Prostate gland (tissue), 2 donors: Measurements from ENCODE around the gene ZC3H12D. TPM values are rescaled to one million over a fixed set of nuclear protein-coding genes. Genes with fewer than 3 reads are reported as not detected.

Source experiments
- DNase-seq: peaks from one replicate; pipeline ENCODE4 v3.0.0-alpha.2; 2019; ENCODE audit warnings: low spot score
- H3K27ac ChIP-seq, 2 donors: fragments of 200-600 bp; sonication (generic); 2 replicates each; pipeline ENCODE4 v1.5.1; 2017 to 2019
- H3K27me3 ChIP-seq: fragments of 200-600 bp; sonication (generic); replicated peaks from 2 replicates; pipeline ENCODE4 v1.5.1; 2019; ENCODE audit not compliant: insufficient read depth
- H3K36me3 ChIP-seq, 2 donors: fragments of 200-600 bp; sonication (generic); 1 replicate in 1 of 2; 2 replicates in 1 of 2; pipeline versions ENCODE4 v1.5.1 to v1.8.1; 2017 to 2019
- H3K4me1 ChIP-seq: fragments of 200-600 bp; sonication (generic); replicated peaks from 2 replicates; pipeline ENCODE4 v1.5.1; 2019
- H3K4me3 ChIP-seq, 2 donors: fragments of 200-600 bp; sonication (generic); 2 replicates each; pipeline ENCODE4 v1.5.1; 2017 to 2019
- H3K9me3 ChIP-seq: fragments of 200-600 bp; sonication (generic); 2 replicates; pipeline ENCODE4 v1.5.1; 2017
- POLR2A ChIP-seq: fragments of 450-650 bp; IDR thresholded peaks from one replicate; pipeline ENCODE4 v1.6.1; 2016; ENCODE audit warnings: antibody characterized with exemption, mild to moderate bottlenecking
- POLR2AphosphoS5 ChIP-seq: sonication (generic); formaldehyde crosslinking; IDR thresholded peaks from one replicate; pipeline ENCODE4 v1.6.1; 2017; ENCODE audit warnings: antibody characterized with exemption
- WGBS: methylation state at CpG from one replicate; pipeline ENCODE4 v1.1.5; 2018; 5-methylcytosine and 5-hydroxymethylcytosine counted together
- intact Hi-C: fragments of 100-400 bp; cut with DNase I; formaldehyde crosslinking; loops from one replicate; pipeline ENCODE4 v1.14.2; 2022
- total RNA-seq, 2 donors: library from RNA; depleted of rRNA; stranded (reverse); fragments of >200 nt; gene quantifications; one replicate each; pipeline ENCODE4 v1.1.0, GENCODE V29; 2016
- TF ChIP-seq, protein P1 (sequence below), 4 experiments: fragments of 200-600 bp in 2 of 4; fragments of 450-650 bp in 2 of 4; sonication (generic) in 2 of 4; IDR thresholded peaks; 1 replicate in 3 of 4; 2 replicates in 1 of 4; pipeline ENCODE4 v1.5.1; 2016 to 2019; ENCODE audit warnings: antibody characterized with exemption in 4 of 4, mild to moderate bottlenecking in 2 of 4, moderate library complexity in 2 of 4

ZC3H12D gene
- total RNA-seq, 2 donors from 2014 or later = 1.5 to 3.5 TPM

DNA sequence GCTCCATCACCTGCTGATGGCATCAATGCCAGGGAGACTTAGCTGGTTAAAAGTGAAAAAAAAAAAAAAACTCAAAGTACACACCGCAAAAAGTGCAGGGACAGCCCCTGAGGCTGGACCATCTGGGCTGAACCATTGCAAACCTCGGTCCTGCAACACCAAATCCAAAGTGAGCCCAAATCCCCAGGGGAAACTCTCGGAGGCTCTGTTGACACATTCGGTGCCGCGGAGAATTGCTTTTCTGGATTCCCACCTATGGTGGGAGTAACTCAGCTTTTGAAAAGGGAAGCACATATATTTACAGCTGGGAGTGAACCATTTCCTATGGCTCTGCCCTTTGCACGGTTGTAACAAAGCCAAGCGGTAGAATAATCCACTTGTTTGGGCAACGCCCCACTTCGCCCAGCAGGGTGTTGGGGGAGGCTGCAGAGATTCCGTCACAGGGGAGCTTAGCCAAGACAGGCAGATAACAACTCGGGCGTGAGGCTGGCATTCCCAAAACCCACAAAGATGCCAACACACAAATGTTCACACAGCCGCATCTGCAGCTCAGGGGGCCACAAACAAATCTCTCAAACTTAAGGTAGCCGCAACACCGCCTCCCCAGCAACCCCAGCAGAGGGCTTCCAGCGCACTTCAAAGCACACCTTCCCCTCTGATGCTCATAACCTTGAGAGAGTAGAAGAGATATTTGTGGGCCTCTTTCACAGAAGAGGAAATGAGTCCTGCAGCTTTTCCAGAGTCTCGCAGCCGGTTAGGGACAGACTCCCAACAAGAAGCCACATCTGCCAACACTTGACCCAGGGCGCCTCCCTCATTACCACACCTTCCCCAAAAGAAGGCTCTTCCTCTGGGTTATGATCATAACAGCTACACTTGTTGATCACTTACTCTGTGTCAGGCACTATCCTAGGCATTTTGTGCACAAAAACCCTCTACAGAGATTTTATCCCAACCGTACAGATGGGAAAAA is 11.4 kb downstream of the ZC3H12D start:
- H3K27ac ChIP-seq = no peak overlapping the region
- intact Hi-C loops = no loop called here
- no peaks in the 10 kb centered on the region for H3K36me3 ChIP-seq
- H3K9me3 ChIP-seq = no peaks in the 10 kb centered on the region
- H3K4me1 ChIP-seq = no peaks in the 10 kb centered on the region
- H3K27me3 ChIP-seq = no peaks in the 10 kb centered on the region
- WGBS = 45% methylated on average over 21 of the region's 21 CpGs
- DNase-seq = no peak
- TF ChIP-seq, protein P1, sequence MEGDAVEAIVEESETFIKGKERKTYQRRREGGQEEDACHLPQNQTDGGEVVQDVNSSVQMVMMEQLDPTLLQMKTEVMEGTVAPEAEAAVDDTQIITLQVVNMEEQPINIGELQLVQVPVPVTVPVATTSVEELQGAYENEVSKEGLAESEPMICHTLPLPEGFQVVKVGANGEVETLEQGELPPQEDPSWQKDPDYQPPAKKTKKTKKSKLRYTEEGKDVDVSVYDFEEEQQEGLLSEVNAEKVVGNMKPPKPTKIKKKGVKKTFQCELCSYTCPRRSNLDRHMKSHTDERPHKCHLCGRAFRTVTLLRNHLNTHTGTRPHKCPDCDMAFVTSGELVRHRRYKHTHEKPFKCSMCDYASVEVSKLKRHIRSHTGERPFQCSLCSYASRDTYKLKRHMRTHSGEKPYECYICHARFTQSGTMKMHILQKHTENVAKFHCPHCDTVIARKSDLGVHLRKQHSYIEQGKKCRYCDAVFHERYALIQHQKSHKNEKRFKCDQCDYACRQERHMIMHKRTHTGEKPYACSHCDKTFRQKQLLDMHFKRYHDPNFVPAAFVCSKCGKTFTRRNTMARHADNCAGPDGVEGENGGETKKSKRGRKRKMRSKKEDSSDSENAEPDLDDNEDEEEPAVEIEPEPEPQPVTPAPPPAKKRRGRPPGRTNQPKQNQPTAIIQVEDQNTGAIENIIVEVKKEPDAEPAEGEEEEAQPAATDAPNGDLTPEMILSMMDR (IDR thresholded peaks at IDR 0.05) = no peak
- no peak for TF ChIP-seq POLR2A
- TF ChIP-seq POLR2AphosphoS5 = no peak
- H3K4me3 ChIP-seq = no peak overlapping the region

DNA sequence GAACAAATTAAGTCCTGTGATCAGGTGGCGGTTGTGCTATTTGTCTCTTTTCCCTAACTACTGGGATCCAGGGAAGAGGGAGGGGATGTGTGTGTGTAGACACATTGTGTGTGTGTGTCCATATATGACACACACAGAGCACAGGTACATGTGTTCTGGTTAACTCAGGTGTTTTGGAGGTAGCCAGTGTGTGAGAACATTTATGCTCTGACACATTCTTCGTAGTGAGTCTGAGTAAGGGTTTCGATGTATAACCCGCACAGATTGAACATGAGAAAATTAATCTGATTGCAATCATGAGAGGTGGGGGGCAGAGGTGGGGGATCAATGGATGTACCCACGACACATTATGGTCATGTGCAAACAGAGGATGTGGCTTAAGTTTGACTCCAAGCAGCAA is 12.6 kb downstream of the ZC3H12D start:
- Histone ChIP-seq H3K27ac (no peak overlapping the region), H3K9me3 (no peaks in the 10 kb centered on the region), H3K4me3 (no peak overlapping the region), H3K4me1 (no peaks in the 10 kb centered on the region), H3K36me3 (no peaks in the 10 kb centered on the region), H3K27me3 (no peaks in the 10 kb centered on the region)
- no peak for DNase-seq
- TF ChIP-seq POLR2A = no peak
- TF ChIP-seq, protein P1 (IDR thresholded peaks at IDR 0.05) = no peak
- no peak for TF ChIP-seq POLR2AphosphoS5
- intact Hi-C loops = no loop called here
- 95% methylated on average over 5 of the region's 5 CpGs for WGBS

DNA sequence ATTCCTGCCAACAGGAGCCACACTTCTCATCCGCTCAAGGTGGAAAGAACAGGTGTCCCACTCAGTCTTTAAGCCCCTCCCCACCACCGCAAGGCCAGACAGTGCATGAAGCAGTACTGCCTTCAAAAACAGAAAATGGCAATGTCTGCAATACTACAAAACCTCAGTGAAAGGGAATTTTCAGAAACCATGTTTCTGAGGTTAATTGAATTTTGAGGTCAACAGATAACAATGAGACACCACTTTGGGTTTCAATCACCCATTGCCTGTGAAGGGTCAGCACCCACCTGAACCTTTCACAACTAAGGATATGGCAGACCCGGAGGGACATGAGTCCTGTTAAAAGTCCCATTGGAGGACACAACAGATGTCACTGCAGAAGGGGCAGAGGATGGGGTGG is 13.0 kb downstream of the ZC3H12D start:
- H3K4me1 ChIP-seq = no peaks in the 10 kb centered on the region
- H3K27ac ChIP-seq = no peak overlapping the region
- H3K4me3 ChIP-seq = no peak overlapping the region
- intact Hi-C loops = no loop called here
- no peaks in the 10 kb centered on the region for H3K36me3 ChIP-seq
- TF ChIP-seq, protein P1 (IDR thresholded peaks at IDR 0.05) = no peak
- TF ChIP-seq POLR2AphosphoS5 (no peak), POLR2A (no peak)
- 89% methylated on average over 3 of the region's 3 CpGs for WGBS
- H3K9me3 ChIP-seq = no peaks in the 10 kb centered on the region
- H3K27me3 ChIP-seq = no peaks in the 10 kb centered on the region
- DNase-seq = no peak

DNA sequence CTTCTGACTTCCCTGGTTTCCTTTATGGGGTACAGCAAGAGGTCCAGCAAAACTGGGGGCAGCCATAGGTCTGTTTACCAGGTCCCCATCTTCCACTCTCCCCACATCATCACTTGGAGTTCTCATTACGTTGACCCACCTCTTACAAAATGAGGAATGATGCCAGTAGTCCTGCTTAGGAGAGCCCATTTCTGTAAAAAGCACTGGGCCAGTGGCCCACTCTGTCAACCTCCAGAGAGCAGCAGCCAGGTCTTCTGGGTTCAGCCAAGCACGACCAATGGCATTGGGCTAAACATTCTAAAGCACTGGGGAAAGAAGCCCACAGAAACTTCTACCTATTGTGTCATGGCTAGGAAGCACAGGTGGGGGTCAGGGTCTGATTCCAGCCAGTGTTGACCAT is 13.9 kb downstream of the ZC3H12D start:
- no peak overlapping the region for H3K4me3 ChIP-seq
- no peaks in the 10 kb centered on the region for H3K4me1 ChIP-seq
- no peak for DNase-seq
- no peaks in the 10 kb centered on the region for H3K36me3 ChIP-seq
- 100% methylated on average over 2 of the region's 2 CpGs for WGBS
- no peak overlapping the region for H3K27ac ChIP-seq
- H3K9me3 ChIP-seq = no peaks in the 10 kb centered on the region
- H3K27me3 ChIP-seq = no peaks in the 10 kb centered on the region
- TF ChIP-seq POLR2AphosphoS5 = no peak
- TF ChIP-seq, protein P1 (IDR thresholded peaks at IDR 0.05) = no peak
- no peak for TF ChIP-seq POLR2A
- intact Hi-C loops = no loop called here

DNA sequence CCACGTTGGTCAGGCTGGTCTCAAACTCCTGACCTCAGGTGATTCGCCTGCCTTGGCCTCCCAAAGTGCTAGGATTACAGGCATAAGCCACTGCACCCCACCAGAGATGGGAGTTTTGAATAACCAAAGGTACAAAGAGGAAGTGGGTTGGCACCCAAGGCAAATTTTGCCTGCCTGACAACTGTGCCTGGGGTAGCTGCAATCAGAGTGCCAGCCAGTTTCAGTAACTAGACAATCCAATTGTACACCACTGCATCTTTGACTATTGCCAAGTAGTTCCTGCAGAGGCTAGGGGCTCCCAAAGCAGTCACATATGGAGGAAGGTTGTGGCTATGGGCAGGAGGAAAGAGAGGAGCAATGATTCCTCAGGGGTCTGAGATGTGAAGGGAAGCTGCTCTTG is 16.6 kb downstream of the ZC3H12D start:
- no peak for DNase-seq
- no peaks in the 10 kb centered on the region for H3K9me3 ChIP-seq
- 84% methylated on average over 2 of the region's 2 CpGs for whole genome bisulfite sequencing
- no peaks in the 10 kb centered on the region for H3K4me1 ChIP-seq
- no peak overlapping the region for H3K4me3 ChIP-seq
- no peaks in the 10 kb centered on the region for H3K36me3 ChIP-seq
- no peaks in the 10 kb centered on the region for H3K27me3 ChIP-seq
- no peak overlapping the region for H3K27ac ChIP-seq
- TF ChIP-seq POLR2A (no peak), POLR2AphosphoS5 (no peak)
- TF ChIP-seq, protein P1 (IDR thresholded peaks at IDR 0.05) = no peak
- intact Hi-C loops = no loop called here
